ENCODE results near the gene SLC35F2. TPM values are rescaled to one million over a fixed set of nuclear protein-coding genes. Genes with fewer than 3 reads are reported as not detected.

The SLC35F2 gene
- total RNA-seq, 4 donors from 2014 or later = 2.7 to 7.6 (median 4.1) TPM

DNA sequence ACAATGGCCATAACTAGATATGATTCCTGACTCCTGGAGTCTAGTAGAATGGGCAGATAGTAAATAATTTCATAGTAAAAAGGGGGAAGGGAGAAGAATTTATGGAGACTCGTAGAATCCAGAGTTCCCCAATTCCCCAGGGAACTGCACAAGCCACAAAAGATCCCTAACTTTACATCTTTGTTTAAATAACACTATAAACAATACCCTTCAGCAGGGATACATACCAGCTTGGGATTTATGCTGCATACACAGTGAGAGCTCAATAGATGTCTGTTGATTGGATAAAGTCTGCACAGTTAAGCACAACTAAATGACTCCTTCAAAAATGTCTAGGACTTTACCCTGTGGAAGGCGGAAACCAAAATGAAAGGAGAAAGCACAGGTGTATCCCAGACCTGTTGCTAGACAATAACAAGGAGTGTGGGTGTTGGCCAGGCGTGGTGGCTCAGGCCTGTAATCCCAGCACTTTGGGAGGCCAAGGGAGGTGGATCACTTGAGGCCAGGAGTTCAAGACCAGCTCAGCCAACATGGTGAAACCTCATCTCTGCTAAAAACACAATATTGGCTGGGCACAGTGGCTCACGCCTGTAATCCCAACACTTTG, 6.8 kb downstream of the SLC35F2 start:
- no peaks in the 10 kb centered on the region for H3K4me1 ChIP-seq
- no peaks in the 10 kb centered on the region for H3K36me3 ChIP-seq
- no peaks in the 10 kb centered on the region for H3K9me3 ChIP-seq
- H3K27ac ChIP-seq = no peak overlapping the region
- no peak for TF ChIP-seq CTCF (IDR thresholded peaks at IDR 0.05)
- no peak for TF ChIP-seq POLR2AphosphoS5 (IDR thresholded peaks at IDR 0.05)
- TF ChIP-seq POLR2A (IDR thresholded peaks at IDR 0.05) = no peak
- no peak for TF ChIP-seq EP300 (IDR thresholded peaks at IDR 0.05)
- WGBS, 2 donors (ENCODE audit: low coverage in 1 of 2) = 56 to 75% methylated on average over 2 to 4 of the region's 4 CpGs
- H3K4me3 ChIP-seq = no peak overlapping the region
- no peaks in the 10 kb centered on the region for H3K27me3 ChIP-seq
- no peak for ATAC-seq

DNA sequence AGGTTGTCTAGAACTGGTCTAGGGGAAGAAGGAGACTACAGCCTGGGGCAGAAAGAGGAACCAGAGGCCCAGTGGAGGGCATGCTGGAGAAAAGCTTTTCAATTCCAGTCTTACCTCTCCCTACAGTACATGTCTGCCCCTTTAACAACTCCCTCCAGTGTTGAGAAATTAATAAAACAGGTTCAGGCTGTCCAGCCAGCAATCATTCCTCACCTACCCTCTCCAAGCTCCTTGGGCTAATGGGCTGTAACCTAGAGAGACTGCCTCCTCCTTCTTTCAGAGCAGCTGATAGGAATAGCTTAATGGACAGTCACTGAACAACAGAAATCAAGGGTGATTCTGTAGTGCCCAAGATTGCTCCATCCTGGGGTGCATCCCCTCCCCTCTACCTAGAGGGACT, 8.8 kb downstream of the SLC35F2 start:
- H3K4me1 ChIP-seq = no peaks in the 10 kb centered on the region
- H3K9me3 ChIP-seq = no peaks in the 10 kb centered on the region
- no peaks in the 10 kb centered on the region for H3K36me3 ChIP-seq
- no peak for ATAC-seq
- no peak overlapping the region for H3K27ac ChIP-seq
- H3K4me3 ChIP-seq = no peak overlapping the region
- H3K27me3 ChIP-seq = no peaks in the 10 kb centered on the region
- TF ChIP-seq POLR2AphosphoS5 (IDR thresholded peaks at IDR 0.05) (no peak), POLR2A (IDR thresholded peaks at IDR 0.05) (no peak), CTCF (IDR thresholded peaks at IDR 0.05) (no peak), EP300 (IDR thresholded peaks at IDR 0.05) (no peak)

- Histone ChIP-seq H3K4me3 (no peak overlapping the region), H3K36me3 (no peaks in the 10 kb centered on the region), H3K9me3 (no peaks in the 10 kb centered on the region), H3K4me1 (no peaks in the 10 kb centered on the region), H3K27ac (no peak overlapping the region), H3K27me3 (no peaks in the 10 kb centered on the region)
- WGBS, 2 donors (ENCODE audit: low coverage in 1 of 2) = 63% methylated on average over 1 of the region's 1 CpG; no CpG with 5 or more reads in 1 of the 2 donors
- no peak for ATAC-seq
- TF ChIP-seq POLR2AphosphoS5 (IDR thresholded peaks at IDR 0.05) = no peak
- no peak for TF ChIP-seq CTCF (IDR thresholded peaks at IDR 0.05)
- TF ChIP-seq POLR2A (IDR thresholded peaks at IDR 0.05) = no peak
- no peak for TF ChIP-seq EP300 (IDR thresholded peaks at IDR 0.05)
Measured at GRCh38 chr11:107848345-107848744, 10.2 kb downstream of the SLC35F2 start.

- H3K4me1 ChIP-seq = no peaks in the 10 kb centered on the region
- no peaks in the 10 kb centered on the region for H3K9me3 ChIP-seq
- no peak for TF ChIP-seq POLR2AphosphoS5 (IDR thresholded peaks at IDR 0.05)
- no peak overlapping the region for H3K27ac ChIP-seq
- no peak for ATAC-seq
- no peaks in the 10 kb centered on the region for H3K27me3 ChIP-seq
- WGBS, 2 donors (ENCODE audit: low coverage in 1 of 2) = 100% methylated on average over 1 to 2 of the region's 2 CpGs
- no peaks in the 10 kb centered on the region for H3K36me3 ChIP-seq
- no peak overlapping the region for H3K4me3 ChIP-seq
Measured at GRCh38 chr11:107847184-107847583, 11.4 kb downstream of the SLC35F2 start.

GRCh38 chr11:107844041-107844440, 14.5 kb downstream of the SLC35F2 start:
- Histone ChIP-seq H3K36me3 (no peaks in the 10 kb centered on the region), H3K9me3 (no peaks in the 10 kb centered on the region), H3K27me3 (no peaks in the 10 kb centered on the region), H3K27ac (no peak overlapping the region), H3K4me3 (no peak overlapping the region), H3K4me1 (peaks cover 0 to 4% (median 0%) of the 10 kb centered on the region in 3 donors)
- no peak for TF ChIP-seq POLR2AphosphoS5 (IDR thresholded peaks at IDR 0.05)
- TF ChIP-seq POLR2A (IDR thresholded peaks at IDR 0.05) = no peak
- no peak for TF ChIP-seq EP300 (IDR thresholded peaks at IDR 0.05)
- TF ChIP-seq CTCF (IDR thresholded peaks at IDR 0.05) = no peak
- WGBS, 2 donors (ENCODE audit: low coverage in 1 of 2) = 83 to 91% methylated on average over 2 to 6 of the region's 7 CpGs
- ATAC-seq = no peak

Measured in gastroesophageal sphincter (tissue), 4 donors.